Mucosa of descending colon (tissue), 3 donors: ENCODE measurements around the gene RAB25. TPM values are rescaled to one million over a fixed set of nuclear protein-coding genes. Genes with fewer than 3 reads are reported as not detected.
"Not testable (repeated sequence)": the region's sequence is repeated elsewhere in the genome, so short reads cannot be mapped to it uniquely, and the experiment has no call there.

Experiments used
- ATAC-seq: fragments of 200-7000 bp; cut with Tn5 transposase; one replicate; pipeline ENCODE4 v1.9.1; 2020; ENCODE audit warnings: mild to moderate bottlenecking, moderate library complexity
- DNase-seq, 3 donors: peaks; one replicate each; pipeline ENCODE4 v3.0.0-alpha.2; 2020
- H3K36me3 ChIP-seq: fragments of 200-600 bp; one replicate; pipeline ENCODE4 v1.8.0; 2021; ENCODE audit warnings: low read depth, mild to moderate bottlenecking
- H3K4me1 ChIP-seq: fragments of 200-600 bp; one replicate; pipeline ENCODE4 v1.8.0; 2021; ENCODE audit warnings: low read depth, mild to moderate bottlenecking
- H3K4me3 ChIP-seq: fragments of 200-600 bp; one replicate; pipeline ENCODE4 v1.8.0; 2021; ENCODE audit warnings: mild to moderate bottlenecking
- H3K9me3 ChIP-seq: fragments of 200-600 bp; one replicate; pipeline ENCODE4 v1.8.0; 2021; ENCODE audit warnings: mild to moderate bottlenecking
- CTCF ChIP-seq: fragments of 200-600 bp; IDR thresholded peaks from one replicate; pipeline ENCODE4 v1.8.0; 2022; ENCODE audit warnings: antibody characterized with exemption, mild to moderate bottlenecking
- intact Hi-C, 2 donors: fragments of 100-400 bp; cut with DNase I in 1 of 2; cut with micrococcal nuclease in 1 of 2; formaldehyde crosslinking; loops; one replicate each; pipeline versions ENCODE4 v1.11.0 to v1.11.1; 2022; cut with DNase I, micrococcal nuclease
- total RNA-seq, 3 donors: library from RNA; stranded (reverse); fragmentation: NEBNext Ultra II Directional in 2 of 3; extraction: Animal tissue kit (Norgen Biotek cat#: 25700) in 2 of 3; gene quantifications; one replicate each; pipeline versions ENCODE4 v1.2.1 to v1.2.4, GENCODE V29; 2021 to 2023
- donor health status: DM: no; HTN: no; CAD: no; lungs with moderate emphysema.
- donor health status: DM: no; HTN: no; CAD: no.
- donor health status: DM: no; HTN: yes; CAD: no.

RAB25 gene
- total RNA-seq, 3 donors from 2014 or later, result 85.1 to 242 (median 158) TPM

GRCh38 chr1:156067262-156067661, 6.3 kb downstream of the RAB25 start:
- no peaks in the 10 kb centered on the region for H3K36me3 ChIP-seq
- no peaks in the 10 kb centered on the region for H3K9me3 ChIP-seq
- H3K4me1 ChIP-seq, result no peaks in the 10 kb centered on the region
- ATAC-seq (no peak), DNase-seq (no peak)
- no peak for TF ChIP-seq CTCF
- intact Hi-C loops, result no loop called here
- no peak overlapping the region for H3K4me3 ChIP-seq

GRCh38 chr1:156069490-156070455, 8.8 kb downstream of the RAB25 start:
- Histone ChIP-seq H3K9me3 (no peaks in the 10 kb centered on the region), H3K36me3 (no peaks in the 10 kb centered on the region), H3K4me3 (no peak overlapping the region), H3K4me1 (no peaks in the 10 kb centered on the region)
- intact Hi-C loops, result no loop called here
- TF ChIP-seq CTCF, result no peak
- DNase-seq (no peak), ATAC-seq (no peak)

GRCh38 chr1:156070548-156070947, 9.6 kb downstream of the RAB25 start:
- intact Hi-C loops, result no loop called here
- Histone ChIP-seq H3K4me3 (no peak overlapping the region), H3K36me3 (no peaks in the 10 kb centered on the region), H3K4me1 (no peaks in the 10 kb centered on the region), H3K9me3 (no peaks in the 10 kb centered on the region)
- DNase-seq (no peak), ATAC-seq (no peak)
- no peak for TF ChIP-seq CTCF

- ATAC-seq, H3K36me3 ChIP-seq: not testable (repeated sequence)
Measured at GRCh38 chr1:156071332-156071816, 10.4 kb downstream of the RAB25 start.

GRCh38 chr1:156072251-156072650, 11.3 kb downstream of the RAB25 start:
- TF ChIP-seq CTCF, result no peak
- no peaks in the 10 kb centered on the region for H3K36me3 ChIP-seq
- H3K4me3 ChIP-seq, result no peak overlapping the region
- ATAC-seq (no peak), DNase-seq (no peak)
- intact Hi-C loops, result no loop called here
- no peaks in the 10 kb centered on the region for H3K4me1 ChIP-seq
- no peaks in the 10 kb centered on the region for H3K9me3 ChIP-seq

More at GRCh38 chr1:156071332-156071816, 10.4 kb downstream of the RAB25 start:
- DNase-seq, H3K4me1 ChIP-seq, H3K4me3 ChIP-seq, H3K9me3 ChIP-seq, intact Hi-C loops: not testable (repeated sequence)

GRCh38 chr1:156073110-156073687, 12.2 kb downstream of the RAB25 start:
- Histone ChIP-seq H3K36me3 (no peaks in the 10 kb centered on the region), H3K4me3 (no peak overlapping the region), H3K4me1 (no peaks in the 10 kb centered on the region), H3K9me3 (no peaks in the 10 kb centered on the region)
- ATAC-seq, result no peak
- intact Hi-C loops, result no loop called here
- no peak for TF ChIP-seq CTCF
- DNase-seq, result no peak
